ENCODE results near the gene KSR2.

DNA sequence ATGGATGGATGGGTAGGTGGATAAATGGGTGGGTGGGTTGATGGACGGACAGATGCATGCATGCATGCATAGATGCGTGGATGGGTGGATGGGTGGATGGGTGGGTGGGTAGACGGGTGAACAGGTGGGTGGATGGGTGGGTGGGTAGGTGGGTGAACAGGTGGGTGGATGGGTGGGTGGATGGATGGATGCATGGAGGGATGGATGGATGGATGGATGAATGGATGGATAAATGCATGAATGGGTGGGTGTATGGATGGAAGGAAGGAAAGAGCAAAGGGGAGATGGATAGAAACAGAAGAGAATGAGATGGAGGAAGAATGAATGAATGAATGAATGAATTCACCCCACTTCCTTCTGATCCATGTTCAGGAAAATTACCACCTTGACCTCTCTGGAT is 143.0 kb downstream of the KSR2 start:
- TF ChIP-seq POLR2AphosphoS5 (IDR thresholded peaks at IDR 0.05): no peak
- TF ChIP-seq, protein P1, sequence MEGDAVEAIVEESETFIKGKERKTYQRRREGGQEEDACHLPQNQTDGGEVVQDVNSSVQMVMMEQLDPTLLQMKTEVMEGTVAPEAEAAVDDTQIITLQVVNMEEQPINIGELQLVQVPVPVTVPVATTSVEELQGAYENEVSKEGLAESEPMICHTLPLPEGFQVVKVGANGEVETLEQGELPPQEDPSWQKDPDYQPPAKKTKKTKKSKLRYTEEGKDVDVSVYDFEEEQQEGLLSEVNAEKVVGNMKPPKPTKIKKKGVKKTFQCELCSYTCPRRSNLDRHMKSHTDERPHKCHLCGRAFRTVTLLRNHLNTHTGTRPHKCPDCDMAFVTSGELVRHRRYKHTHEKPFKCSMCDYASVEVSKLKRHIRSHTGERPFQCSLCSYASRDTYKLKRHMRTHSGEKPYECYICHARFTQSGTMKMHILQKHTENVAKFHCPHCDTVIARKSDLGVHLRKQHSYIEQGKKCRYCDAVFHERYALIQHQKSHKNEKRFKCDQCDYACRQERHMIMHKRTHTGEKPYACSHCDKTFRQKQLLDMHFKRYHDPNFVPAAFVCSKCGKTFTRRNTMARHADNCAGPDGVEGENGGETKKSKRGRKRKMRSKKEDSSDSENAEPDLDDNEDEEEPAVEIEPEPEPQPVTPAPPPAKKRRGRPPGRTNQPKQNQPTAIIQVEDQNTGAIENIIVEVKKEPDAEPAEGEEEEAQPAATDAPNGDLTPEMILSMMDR (IDR thresholded peaks at IDR 0.05): no peak
- no peak for TF ChIP-seq POLR2A (IDR thresholded peaks at IDR 0.05; ENCODE audit: low read depth)
- no peak for TF ChIP-seq EP300 (IDR thresholded peaks at IDR 0.05)
